LHCN-M2 (cell line): ENCODE measurements around the gene CKAP2L. TPM values are rescaled to one million over a fixed set of nuclear protein-coding genes. Genes with fewer than 3 reads are reported as not detected.

Experiments used
- total RNA-seq: library from RNA; depleted of rRNA; stranded (reverse); fragments of >200 nt; gene quantifications from 2 replicates; pipeline ENCODE4 v1.2.3, GENCODE V29; 2014; rRNA removed

The CKAP2L gene
- total RNA-seq, 1 experiment from 2014 or later, result 33.2 TPM

Other genes with a start within 250 kb of the CKAP2L start
- 14.6 and 14.8 TPM in 2 replicates for gene POLR1B, start 222.1 kb downstream of the CKAP2L start, total RNA-seq
- gene CHCHD5, start 180.0 kb downstream of the CKAP2L start, total RNA-seq, result 22.4 and 32.6 TPM in 2 replicates
- gene SLC20A1, start 118.7 kb downstream of the CKAP2L start, total RNA-seq, result 172 and 186 TPM in 2 replicates
- gene NT5DC4, start 43.6 kb downstream of the CKAP2L start, total RNA-seq, result not detected in 2 replicates
- not detected in 2 replicates for gene IL1A, start 19.9 kb upstream of the CKAP2L start, total RNA-seq
- 0.06 and 0.86 TPM in 2 replicates for gene IL1B, start 72.2 kb upstream of the CKAP2L start, total RNA-seq
- 0.75 TPM in 1 of 2 replicates, not detected in the other for gene IL37, start 146.6 kb upstream of the CKAP2L start, total RNA-seq
- not detected in 2 replicates for gene IL36G, start 213.4 kb upstream of the CKAP2L start, total RNA-seq
- gene IL36A, start 240.8 kb upstream of the CKAP2L start, total RNA-seq, result not detected in 2 replicates